Measurements from ENCODE around the gene CPD. TPM values are rescaled to one million over a fixed set of nuclear protein-coding genes. Genes with fewer than 3 reads are reported as not detected.

Gene CPD
- total RNA-seq, 2 donors from 2014 or later: 56.5 to 89.5 TPM

DNA sequence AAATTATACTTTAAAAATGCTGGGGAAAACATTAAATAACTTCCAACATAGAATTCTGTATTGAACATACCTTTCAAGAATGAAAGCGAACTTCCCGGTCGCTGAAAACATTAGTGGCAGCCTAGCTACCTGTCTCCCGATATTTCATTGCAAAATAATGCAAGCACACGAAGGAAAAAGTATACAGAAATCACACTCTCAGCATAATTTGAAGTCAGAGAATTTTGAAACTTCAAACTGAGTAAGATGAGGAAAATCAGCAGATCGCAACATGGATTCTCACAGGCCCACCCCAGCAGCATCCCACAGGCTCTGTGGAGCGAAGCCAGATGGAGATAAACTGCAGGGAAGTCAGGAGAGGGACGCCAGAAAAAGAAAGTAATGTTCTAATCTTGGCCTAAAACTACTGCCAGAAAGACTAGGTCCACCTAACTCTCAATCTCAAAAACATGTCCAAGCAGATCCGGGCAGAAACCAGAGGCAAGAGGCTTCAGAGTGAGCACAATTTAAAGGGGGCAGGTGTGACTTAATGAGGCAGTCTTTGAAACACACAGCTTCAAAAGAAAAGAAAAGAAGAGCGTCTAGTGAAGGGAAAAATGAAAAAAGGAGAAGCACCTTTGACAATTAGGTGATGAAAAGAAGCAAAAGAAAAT lies 93.6 kb downstream of the CPD start:
- no peaks in the 10 kb centered on the region for H3K36me3 ChIP-seq
- H3K4me3 ChIP-seq: no peak overlapping the region
- H3K9ac ChIP-seq (ENCODE audit: low read depth in 2 of 2, low read length in 2 of 2): no peak overlapping the region
- no peaks in the 10 kb centered on the region for H3K27me3 ChIP-seq
- no peaks in the 10 kb centered on the region for H3K9me3 ChIP-seq
- no peaks in the 10 kb centered on the region for H3K4me1 ChIP-seq
- intact Hi-C loops (cut with DNase I): loop anchor here (10.0 kb wide), 1 partner anchor 128 kb away; no protein-coding TSS in a partner anchor
- H3K27ac ChIP-seq: no peak overlapping the region
- DNase-seq: no peak
- TF ChIP-seq, protein P1, sequence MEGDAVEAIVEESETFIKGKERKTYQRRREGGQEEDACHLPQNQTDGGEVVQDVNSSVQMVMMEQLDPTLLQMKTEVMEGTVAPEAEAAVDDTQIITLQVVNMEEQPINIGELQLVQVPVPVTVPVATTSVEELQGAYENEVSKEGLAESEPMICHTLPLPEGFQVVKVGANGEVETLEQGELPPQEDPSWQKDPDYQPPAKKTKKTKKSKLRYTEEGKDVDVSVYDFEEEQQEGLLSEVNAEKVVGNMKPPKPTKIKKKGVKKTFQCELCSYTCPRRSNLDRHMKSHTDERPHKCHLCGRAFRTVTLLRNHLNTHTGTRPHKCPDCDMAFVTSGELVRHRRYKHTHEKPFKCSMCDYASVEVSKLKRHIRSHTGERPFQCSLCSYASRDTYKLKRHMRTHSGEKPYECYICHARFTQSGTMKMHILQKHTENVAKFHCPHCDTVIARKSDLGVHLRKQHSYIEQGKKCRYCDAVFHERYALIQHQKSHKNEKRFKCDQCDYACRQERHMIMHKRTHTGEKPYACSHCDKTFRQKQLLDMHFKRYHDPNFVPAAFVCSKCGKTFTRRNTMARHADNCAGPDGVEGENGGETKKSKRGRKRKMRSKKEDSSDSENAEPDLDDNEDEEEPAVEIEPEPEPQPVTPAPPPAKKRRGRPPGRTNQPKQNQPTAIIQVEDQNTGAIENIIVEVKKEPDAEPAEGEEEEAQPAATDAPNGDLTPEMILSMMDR (IDR thresholded peaks at IDR 0.05): no peak

DNA sequence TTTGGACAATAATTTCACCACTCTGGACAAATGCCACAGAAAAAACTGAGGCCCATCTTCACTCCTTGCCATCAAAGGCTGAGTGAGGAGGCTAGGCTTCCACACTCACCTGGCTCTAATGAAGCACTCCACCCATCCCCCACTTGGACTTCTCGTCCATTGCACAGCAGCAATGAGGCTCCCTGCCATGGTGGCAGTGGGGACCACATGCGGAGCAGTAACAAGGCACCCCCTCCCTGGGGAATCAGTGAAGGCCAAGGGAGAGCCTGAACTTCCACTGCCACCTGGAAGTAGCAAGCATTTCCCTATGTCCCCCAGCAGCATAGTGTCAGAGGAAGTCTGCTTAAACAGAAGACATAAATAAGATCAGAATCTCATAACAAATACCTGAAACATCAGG lies 96.5 kb downstream of the CPD start:
- intact Hi-C loops (cut with DNase I): loop anchor here (10.0 kb wide), 1 partner anchor 130 kb away; no protein-coding TSS in a partner anchor
- no peak overlapping the region for H3K4me3 ChIP-seq
- H3K27ac ChIP-seq: no peak overlapping the region
- no peak for DNase-seq
- H3K27me3 ChIP-seq: no peaks in the 10 kb centered on the region
- H3K9me3 ChIP-seq: no peaks in the 10 kb centered on the region
- peaks cover 6% of the 10 kb centered on the region for H3K4me1 ChIP-seq
- no peaks in the 10 kb centered on the region for H3K36me3 ChIP-seq
- TF ChIP-seq, protein P1 (IDR thresholded peaks at IDR 0.05): no peak
- no peak overlapping the region for H3K9ac ChIP-seq (ENCODE audit: low read depth in 2 of 2, low read length in 2 of 2)

DNA sequence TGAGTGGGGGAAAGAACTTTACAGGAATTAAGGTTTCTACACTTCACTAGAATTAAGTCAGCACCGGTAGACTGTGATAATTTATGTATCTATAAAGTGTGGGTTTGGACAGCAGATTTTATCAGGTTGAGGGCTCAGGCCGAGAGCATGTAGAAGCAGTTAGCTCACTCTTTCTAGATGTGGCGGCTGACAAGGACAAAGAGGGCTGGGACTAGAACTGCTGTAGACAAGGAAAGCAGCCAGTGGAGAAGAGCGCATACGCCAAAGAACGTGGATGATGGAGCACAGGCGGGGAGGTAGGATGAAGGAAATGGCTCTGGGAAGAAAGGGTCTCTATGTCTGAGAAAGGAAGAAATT lies 98.0 kb downstream of the CPD start:
- peak overlapping the region; percentile 86 to 96 for H3K9ac ChIP-seq (ENCODE audit: low read depth in 2 of 2, low read length in 2 of 2)
- intact Hi-C loops (cut with DNase I): loop anchor here (10.0 kb wide), 1 partner anchor 132 kb away; no protein-coding TSS in a partner anchor
- H3K27ac ChIP-seq: peak overlapping the region; percentile 80
- peak overlapping the region; percentile 97 for H3K4me3 ChIP-seq
- no peaks in the 10 kb centered on the region for H3K36me3 ChIP-seq
- no peak for DNase-seq
- H3K4me1 ChIP-seq: peaks cover 6% of the 10 kb centered on the region
- no peaks in the 10 kb centered on the region for H3K27me3 ChIP-seq
- TF ChIP-seq, protein P1 (IDR thresholded peaks at IDR 0.05): no peak
- H3K9me3 ChIP-seq: no peaks in the 10 kb centered on the region

DNA sequence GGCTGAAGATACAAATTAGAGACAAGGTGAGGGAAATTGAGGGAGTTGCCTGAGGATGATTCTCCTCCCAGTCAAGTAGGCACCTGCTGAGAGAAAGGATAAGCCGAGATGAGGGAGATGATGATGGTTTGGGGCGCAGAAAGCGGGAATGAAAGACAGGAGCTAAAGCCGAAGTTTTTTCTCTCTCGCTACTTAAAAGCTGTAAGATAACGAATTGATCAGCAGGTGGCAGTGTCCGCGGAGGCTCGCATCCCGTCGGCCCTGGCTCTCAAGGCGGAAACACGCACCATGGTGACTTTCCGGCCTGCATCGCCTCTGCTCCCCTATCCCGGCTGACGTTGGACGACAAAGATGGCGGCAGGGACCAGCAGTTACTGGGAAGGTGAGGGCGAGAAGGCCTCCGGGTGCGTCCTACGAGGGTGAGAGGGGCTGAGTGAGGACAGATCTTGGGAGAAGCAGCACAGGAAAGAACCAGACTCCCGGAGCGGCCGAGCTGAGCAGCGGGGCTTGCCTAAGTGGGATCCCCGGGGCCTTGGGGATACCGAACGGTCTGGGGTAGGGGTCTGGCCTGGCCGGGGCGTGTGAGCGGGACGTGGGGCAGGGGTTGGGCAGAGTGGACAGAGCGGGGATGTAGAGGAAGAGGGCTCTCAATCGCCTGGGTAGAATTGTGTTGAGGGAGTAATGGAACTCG lies 98.5 kb downstream of the CPD start, which contains the start of gene GOSR1:
GOSR1 (plus strand) TSS at position 326 of the 691 bp plus-strand sequence; CDS start at position 352, 26 bp downstream.
- H3K9ac ChIP-seq (ENCODE audit: low read depth in 2 of 2, low read length in 2 of 2): peak within 1 kb of the TSS; percentile 86 to 96

DNA sequence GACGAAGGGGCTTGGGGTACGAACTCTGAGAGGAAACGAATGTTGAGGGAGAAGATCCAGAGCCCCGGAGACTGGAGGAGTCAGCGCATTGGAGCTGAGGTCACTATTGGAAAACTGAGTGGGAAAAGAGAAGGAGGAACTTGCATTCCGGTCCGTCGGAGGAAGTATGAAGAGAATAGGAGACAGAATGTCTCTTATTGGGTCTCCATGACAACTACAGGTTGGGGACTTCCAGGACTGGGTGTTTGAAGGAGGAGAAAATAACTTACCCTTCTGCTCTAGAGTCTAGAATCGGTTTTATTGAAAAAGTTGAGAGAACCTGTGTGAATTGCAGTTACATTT lies 99.0 kb downstream of the CPD start:
- Histone ChIP-seq H3K27ac (peak overlapping the region; percentile 80), H3K4me1 (peaks cover 6% of the 10 kb centered on the region), H3K9me3 (no peaks in the 10 kb centered on the region), H3K27me3 (no peaks in the 10 kb centered on the region), H3K36me3 (no peaks in the 10 kb centered on the region), H3K4me3 (peak overlapping the region; percentile 97), H3K9ac (ENCODE audit: low read depth in 2 of 2, low read length in 2 of 2) (peak overlapping the region; percentile 86 to 96)
- intact Hi-C loops (cut with DNase I): loop anchor here (10.0 kb wide), 1 partner anchor 133 kb away; no protein-coding TSS in a partner anchor
- DNase-seq: peak; percentile 18
- TF ChIP-seq, protein P1 (IDR thresholded peaks at IDR 0.05): no peak

More for the DNA sequence above, 98.5 kb downstream of the CPD start, which contains the start of gene GOSR1:
- intact Hi-C loops (cut with DNase I): loop anchor here (10.0 kb wide), 1 partner anchor 132 kb away; no protein-coding TSS in a partner anchor
- H3K27ac ChIP-seq: peak within 1 kb of the TSS; percentile 80
- DNase-seq: peak; percentile 95
- TF ChIP-seq, protein P1 (IDR thresholded peaks at IDR 0.05): peak; percentile 63
- no peaks in the 10 kb centered on the region for H3K36me3 ChIP-seq
- no peaks in the 10 kb centered on the region for H3K9me3 ChIP-seq
- H3K4me3 ChIP-seq: peak within 1 kb of the TSS; percentile 97
- H3K4me1 ChIP-seq: peaks cover 6% of the 10 kb centered on the region
- H3K27me3 ChIP-seq: no peaks in the 10 kb centered on the region
